Right lobe of liver (tissue), 4 donors: ENCODE data around the gene RING1.

Source experiments
- POLR2A ChIP-seq: fragments of 450-650 bp; IDR thresholded peaks from one replicate; pipeline ENCODE4 v1.6.1; 2017; ENCODE audit warnings: antibody characterized with exemption, mild to moderate bottlenecking
- TF ChIP-seq, protein P1 (sequence below), 4 donors: fragments of 200-600 bp in 3 of 4; fragments of 450-650 bp in 1 of 4; IDR thresholded peaks; one replicate each; pipeline versions ENCODE4 v1.5.1 to v1.8.0; 2016 to 2022; ENCODE audit warnings: antibody characterized with exemption in 4 of 4, mild to moderate bottlenecking in 2 of 4
- donor health status: DM: no; HTN: no; CAD: no.
- donor health status: DM: no; HTN: no; CAD: no.
- donor health status: DM: no; HTN: yes; CAD: no.

DNA sequence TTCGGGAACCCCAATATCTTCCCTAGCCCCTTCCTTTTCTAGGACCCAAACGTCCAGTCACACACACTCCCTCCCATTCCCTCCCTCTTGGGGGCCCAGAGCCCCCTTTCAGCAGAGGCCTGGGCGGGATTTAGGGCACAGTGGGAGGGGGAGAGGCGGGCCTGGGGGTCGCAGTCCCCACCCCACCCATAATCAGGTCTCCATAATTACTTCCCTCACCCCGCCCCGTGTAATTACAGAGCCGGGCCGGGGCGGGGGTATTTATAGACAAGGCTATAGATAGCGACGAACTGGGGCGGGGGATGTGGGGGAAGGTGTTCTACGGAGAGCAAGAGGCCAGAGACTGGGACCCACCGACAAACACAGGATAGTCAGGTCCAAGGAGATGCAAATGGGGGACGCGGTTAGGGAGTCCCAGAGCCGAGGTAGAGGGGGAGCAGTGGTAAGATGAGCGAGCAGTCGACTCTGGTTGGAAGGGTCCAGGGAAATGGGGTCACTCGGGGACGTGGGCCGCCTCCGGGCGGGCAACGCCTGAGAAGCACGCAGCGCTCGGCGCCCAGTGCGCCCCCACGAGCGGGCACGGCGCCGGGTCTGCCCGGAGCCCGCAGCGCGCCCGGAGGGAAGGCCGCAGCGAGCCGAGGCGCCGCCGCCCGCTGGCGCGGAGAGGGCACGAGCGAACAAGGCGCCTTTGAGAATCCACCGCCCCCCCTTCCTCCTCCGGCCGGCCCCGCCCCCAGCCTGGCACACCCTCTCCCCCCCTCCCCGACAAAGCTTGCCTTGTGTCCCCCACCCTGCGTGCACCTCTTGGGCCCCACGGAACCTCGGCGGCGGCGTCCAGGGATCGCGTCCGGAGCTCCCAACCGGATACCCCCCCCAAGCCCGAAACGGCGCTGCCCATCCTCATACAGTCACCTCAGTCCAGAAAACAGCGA lies 15.4 kb upstream of the RING1 start:
- TF ChIP-seq, protein P1, sequence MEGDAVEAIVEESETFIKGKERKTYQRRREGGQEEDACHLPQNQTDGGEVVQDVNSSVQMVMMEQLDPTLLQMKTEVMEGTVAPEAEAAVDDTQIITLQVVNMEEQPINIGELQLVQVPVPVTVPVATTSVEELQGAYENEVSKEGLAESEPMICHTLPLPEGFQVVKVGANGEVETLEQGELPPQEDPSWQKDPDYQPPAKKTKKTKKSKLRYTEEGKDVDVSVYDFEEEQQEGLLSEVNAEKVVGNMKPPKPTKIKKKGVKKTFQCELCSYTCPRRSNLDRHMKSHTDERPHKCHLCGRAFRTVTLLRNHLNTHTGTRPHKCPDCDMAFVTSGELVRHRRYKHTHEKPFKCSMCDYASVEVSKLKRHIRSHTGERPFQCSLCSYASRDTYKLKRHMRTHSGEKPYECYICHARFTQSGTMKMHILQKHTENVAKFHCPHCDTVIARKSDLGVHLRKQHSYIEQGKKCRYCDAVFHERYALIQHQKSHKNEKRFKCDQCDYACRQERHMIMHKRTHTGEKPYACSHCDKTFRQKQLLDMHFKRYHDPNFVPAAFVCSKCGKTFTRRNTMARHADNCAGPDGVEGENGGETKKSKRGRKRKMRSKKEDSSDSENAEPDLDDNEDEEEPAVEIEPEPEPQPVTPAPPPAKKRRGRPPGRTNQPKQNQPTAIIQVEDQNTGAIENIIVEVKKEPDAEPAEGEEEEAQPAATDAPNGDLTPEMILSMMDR (IDR thresholded peaks at IDR 0.05), result no peak
- no peak for TF ChIP-seq POLR2A
